ENCODE results near the gene USP10. TPM values are rescaled to one million over a fixed set of nuclear protein-coding genes. Genes with fewer than 3 reads are reported as not detected.

Gene USP10
- total and polyA plus RNA-seq, 5 donors from 2014 or later = 64.0 to 112 (median 88.1) TPM

GRCh38 chr16:84820771-84821170 lies 121.0 kb downstream of the USP10 start:
- no peak overlapping the region for H3K27ac ChIP-seq (ENCODE audit: insufficient read depth, low read length, poor library complexity, severe bottlenecking)
- Mint-ChIP-seq H3K9me3 (peaks cover 0 to 3% (median 0%) of the 10 kb centered on the region in 7 donors), H3K4me3 (peak overlapping the region in 1 of 4 donors; percentile 78), H3K27me3 (peaks cover 44% of the 10 kb centered on the region), H3K4me1 (peaks cover 0 to 9% (median 4%) of the 10 kb centered on the region in 4 donors), H3K27ac (peak overlapping the region in 1 of 3 donors; percentile 58), H3K36me3 (no peaks in the 10 kb centered on the region)
- H3K9me3 ChIP-seq (ENCODE audit: control insufficient read depth in 2 of 2, low read length in 2 of 2) = no peaks in the 10 kb centered on the region
- H3K36me3 ChIP-seq (ENCODE audit: control insufficient read depth, insufficient read depth, low read length) = no peaks in the 10 kb centered on the region
- no peak for ATAC-seq (ENCODE audit: low read depth in 2 of 2)
- no peak overlapping the region for H3K4me3 ChIP-seq (ENCODE audit: low read depth, low read length)
- H3K4me1 ChIP-seq (ENCODE audit: control insufficient read depth, insufficient read depth, low read length, poor library complexity, severe bottlenecking) = peaks cover 8% of the 10 kb centered on the region
- no peak for DNase-seq
- no peaks in the 10 kb centered on the region for H3K27me3 ChIP-seq (ENCODE audit: control insufficient read depth, insufficient read depth, low read length)

GRCh38 chr16:84821179-84821578 lies 121.4 kb downstream of the USP10 start:
- Mint-ChIP-seq H3K4me3 (no peak overlapping the region), H3K4me1 (peaks cover 0 to 9% (median 4%) of the 10 kb centered on the region in 4 donors), H3K27me3 (peaks cover 44% of the 10 kb centered on the region), H3K9me3 (peaks cover 0 to 3% (median 0%) of the 10 kb centered on the region in 7 donors), H3K36me3 (no peaks in the 10 kb centered on the region), H3K27ac (no peak overlapping the region)
- Histone ChIP-seq H3K4me3 (ENCODE audit: low read depth, low read length) (no peak overlapping the region), H3K4me1 (ENCODE audit: control insufficient read depth, insufficient read depth, low read length, poor library complexity, severe bottlenecking) (peaks cover 8% of the 10 kb centered on the region), H3K36me3 (ENCODE audit: control insufficient read depth, insufficient read depth, low read length) (no peaks in the 10 kb centered on the region), H3K9me3 (ENCODE audit: control insufficient read depth in 2 of 2, low read length in 2 of 2) (no peaks in the 10 kb centered on the region), H3K27me3 (ENCODE audit: control insufficient read depth, insufficient read depth, low read length) (no peaks in the 10 kb centered on the region), H3K27ac (ENCODE audit: insufficient read depth, low read length, poor library complexity, severe bottlenecking) (no peak overlapping the region)
- ATAC-seq (ENCODE audit: low read depth in 2 of 2) (no peak), DNase-seq (no peak)

GRCh38 chr16:84821728-84822689 lies 122.2 kb downstream of the USP10 start:
- H3K4me3 Mint-ChIP-seq = no peak overlapping the region
- H3K9me3 ChIP-seq (ENCODE audit: control insufficient read depth in 2 of 2, low read length in 2 of 2) = no peaks in the 10 kb centered on the region
- peaks cover 44% of the 10 kb centered on the region for H3K27me3 Mint-ChIP-seq

GRCh38 chr16:84822990-84823389 lies 123.2 kb downstream of the USP10 start:
- H3K36me3 ChIP-seq (ENCODE audit: control insufficient read depth, insufficient read depth, low read length) = no peaks in the 10 kb centered on the region
- no peak for ATAC-seq (ENCODE audit: low read depth in 2 of 2)
- Mint-ChIP-seq H3K27me3 (peaks cover 38% of the 10 kb centered on the region), H3K9me3 (peaks cover 0 to 3% (median 0%) of the 10 kb centered on the region in 7 donors), H3K4me1 (peaks cover 0 to 9% (median 4%) of the 10 kb centered on the region in 4 donors), H3K36me3 (no peaks in the 10 kb centered on the region), H3K27ac (no peak overlapping the region), H3K4me3 (no peak overlapping the region)
- H3K4me1 ChIP-seq (ENCODE audit: control insufficient read depth, insufficient read depth, low read length, poor library complexity, severe bottlenecking) = peaks cover 8% of the 10 kb centered on the region
- DNase-seq = no peak
- no peak overlapping the region for H3K27ac ChIP-seq (ENCODE audit: insufficient read depth, low read length, poor library complexity, severe bottlenecking)
- no peaks in the 10 kb centered on the region for H3K27me3 ChIP-seq (ENCODE audit: control insufficient read depth, insufficient read depth, low read length)
- no peaks in the 10 kb centered on the region for H3K9me3 ChIP-seq (ENCODE audit: control insufficient read depth in 2 of 2, low read length in 2 of 2)
- no peak overlapping the region for H3K4me3 ChIP-seq (ENCODE audit: low read depth, low read length)

More at GRCh38 chr16:84821728-84822689, 122.2 kb downstream of the USP10 start:
- Histone ChIP-seq H3K36me3 (ENCODE audit: control insufficient read depth, insufficient read depth, low read length) (no peaks in the 10 kb centered on the region), H3K27ac (ENCODE audit: insufficient read depth, low read length, poor library complexity, severe bottlenecking) (no peak overlapping the region), H3K4me1 (ENCODE audit: control insufficient read depth, insufficient read depth, low read length, poor library complexity, severe bottlenecking) (peaks cover 8% of the 10 kb centered on the region), H3K4me3 (ENCODE audit: low read depth, low read length) (no peak overlapping the region), H3K27me3 (ENCODE audit: control insufficient read depth, insufficient read depth, low read length) (no peaks in the 10 kb centered on the region)
- H3K9me3 Mint-ChIP-seq = peaks cover 0 to 3% (median 0%) of the 10 kb centered on the region in 7 donors
- no peak overlapping the region for H3K27ac Mint-ChIP-seq
- no peaks in the 10 kb centered on the region for H3K36me3 Mint-ChIP-seq
- DNase-seq (no peak), ATAC-seq (ENCODE audit: low read depth in 2 of 2) (no peak)
- H3K4me1 Mint-ChIP-seq = peaks cover 0 to 9% (median 4%) of the 10 kb centered on the region in 4 donors

GRCh38 chr16:84823484-84823883 lies 123.7 kb downstream of the USP10 start:
- Mint-ChIP-seq H3K4me3 (no peak overlapping the region), H3K9me3 (peaks cover 0 to 3% (median 0%) of the 10 kb centered on the region in 7 donors), H3K27me3 (peaks cover 36% of the 10 kb centered on the region), H3K27ac (no peak overlapping the region), H3K36me3 (no peaks in the 10 kb centered on the region), H3K4me1 (peaks cover 0 to 9% (median 4%) of the 10 kb centered on the region in 4 donors)
- no peak overlapping the region for H3K4me3 ChIP-seq (ENCODE audit: low read depth, low read length)
- H3K4me1 ChIP-seq (ENCODE audit: control insufficient read depth, insufficient read depth, low read length, poor library complexity, severe bottlenecking) = peaks cover 8% of the 10 kb centered on the region
- H3K36me3 ChIP-seq (ENCODE audit: control insufficient read depth, insufficient read depth, low read length) = no peaks in the 10 kb centered on the region
- DNase-seq = no peak
- ATAC-seq (ENCODE audit: low read depth in 2 of 2) = no peak
- H3K27ac ChIP-seq (ENCODE audit: insufficient read depth, low read length, poor library complexity, severe bottlenecking) = no peak overlapping the region
- no peaks in the 10 kb centered on the region for H3K9me3 ChIP-seq (ENCODE audit: control insufficient read depth in 2 of 2, low read length in 2 of 2)
- H3K27me3 ChIP-seq (ENCODE audit: control insufficient read depth, insufficient read depth, low read length) = no peaks in the 10 kb centered on the region

GRCh38 chr16:84823926-84824325 lies 124.1 kb downstream of the USP10 start:
- peaks cover 8% of the 10 kb centered on the region for H3K4me1 ChIP-seq (ENCODE audit: control insufficient read depth, insufficient read depth, low read length, poor library complexity, severe bottlenecking)
- H3K36me3 Mint-ChIP-seq = no peaks in the 10 kb centered on the region

GRCh38 chr16:84825896-84826557 lies 126.2 kb downstream of the USP10 start:
- H3K9me3 Mint-ChIP-seq = peaks cover 0 to 3% (median 0%) of the 10 kb centered on the region in 7 donors
- H3K27ac Mint-ChIP-seq = no peak overlapping the region
- H3K4me3 Mint-ChIP-seq = no peak overlapping the region
- no peaks in the 10 kb centered on the region for H3K36me3 Mint-ChIP-seq
- Histone ChIP-seq H3K27me3 (ENCODE audit: control insufficient read depth, insufficient read depth, low read length) (no peaks in the 10 kb centered on the region), H3K4me1 (ENCODE audit: control insufficient read depth, insufficient read depth, low read length, poor library complexity, severe bottlenecking) (no peaks in the 10 kb centered on the region), H3K27ac (ENCODE audit: insufficient read depth, low read length, poor library complexity, severe bottlenecking) (no peak overlapping the region), H3K36me3 (ENCODE audit: control insufficient read depth, insufficient read depth, low read length) (no peaks in the 10 kb centered on the region), H3K4me3 (ENCODE audit: low read depth, low read length) (no peak overlapping the region), H3K9me3 (ENCODE audit: control insufficient read depth in 2 of 2, low read length in 2 of 2) (no peaks in the 10 kb centered on the region)
- no peak for DNase-seq
- ATAC-seq (ENCODE audit: low read depth in 2 of 2) = no peak
- peaks cover 20% of the 10 kb centered on the region for H3K27me3 Mint-ChIP-seq
- no peaks in the 10 kb centered on the region for H3K4me1 Mint-ChIP-seq

More at GRCh38 chr16:84823926-84824325, 124.1 kb downstream of the USP10 start:
- Mint-ChIP-seq H3K9me3 (peaks cover 0 to 3% (median 0%) of the 10 kb centered on the region in 7 donors), H3K27me3 (peaks cover 32% of the 10 kb centered on the region), H3K27ac (no peak overlapping the region), H3K4me3 (no peak overlapping the region), H3K4me1 (peaks cover 0 to 9% (median 4%) of the 10 kb centered on the region in 4 donors)
- H3K4me3 ChIP-seq (ENCODE audit: low read depth, low read length) = no peak overlapping the region
- no peak overlapping the region for H3K27ac ChIP-seq (ENCODE audit: insufficient read depth, low read length, poor library complexity, severe bottlenecking)
- no peaks in the 10 kb centered on the region for H3K9me3 ChIP-seq (ENCODE audit: control insufficient read depth in 2 of 2, low read length in 2 of 2)
- ATAC-seq (ENCODE audit: low read depth in 2 of 2) (no peak), DNase-seq (no peak)
- H3K27me3 ChIP-seq (ENCODE audit: control insufficient read depth, insufficient read depth, low read length) = no peaks in the 10 kb centered on the region
- no peaks in the 10 kb centered on the region for H3K36me3 ChIP-seq (ENCODE audit: control insufficient read depth, insufficient read depth, low read length)
